GM10847 (cell line): ENCODE results near the gene GSG1.

Experiments used
- POLR2A ChIP-seq: IDR thresholded peaks from 2 replicates; pipeline ENCODE4 v1.6.1; 2011; ENCODE audit not compliant: insufficient read length; ENCODE audit errors: extremely low read depth

Gene GSG1

DNA sequence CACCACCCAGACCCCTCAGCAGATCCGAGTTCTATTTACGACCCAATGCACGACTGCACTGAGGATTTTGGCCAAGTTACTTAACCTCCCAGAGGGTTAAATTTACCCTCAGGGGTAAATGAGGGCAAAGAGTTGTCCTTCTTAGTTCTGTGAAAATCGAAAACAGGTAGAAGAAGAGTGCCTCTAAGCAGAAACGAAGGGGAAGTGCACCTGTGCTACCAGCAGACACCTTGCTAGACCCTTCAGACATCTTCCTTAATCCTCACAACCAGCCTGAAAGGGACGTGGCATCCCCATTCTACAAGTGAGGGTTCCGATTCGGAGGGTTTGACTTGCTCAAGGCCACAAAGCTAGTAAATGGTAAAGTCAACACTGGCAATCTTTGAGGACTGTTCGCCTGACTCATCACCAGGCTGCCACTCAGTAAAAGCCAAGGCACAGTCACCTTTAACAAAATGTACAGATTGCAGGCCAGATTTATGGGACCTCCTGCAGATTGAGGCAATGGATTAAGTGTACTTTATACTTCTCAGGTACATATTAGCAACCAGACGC, 1.6 kb downstream of the GSG1 start:
- no peak for TF ChIP-seq POLR2A

DNA sequence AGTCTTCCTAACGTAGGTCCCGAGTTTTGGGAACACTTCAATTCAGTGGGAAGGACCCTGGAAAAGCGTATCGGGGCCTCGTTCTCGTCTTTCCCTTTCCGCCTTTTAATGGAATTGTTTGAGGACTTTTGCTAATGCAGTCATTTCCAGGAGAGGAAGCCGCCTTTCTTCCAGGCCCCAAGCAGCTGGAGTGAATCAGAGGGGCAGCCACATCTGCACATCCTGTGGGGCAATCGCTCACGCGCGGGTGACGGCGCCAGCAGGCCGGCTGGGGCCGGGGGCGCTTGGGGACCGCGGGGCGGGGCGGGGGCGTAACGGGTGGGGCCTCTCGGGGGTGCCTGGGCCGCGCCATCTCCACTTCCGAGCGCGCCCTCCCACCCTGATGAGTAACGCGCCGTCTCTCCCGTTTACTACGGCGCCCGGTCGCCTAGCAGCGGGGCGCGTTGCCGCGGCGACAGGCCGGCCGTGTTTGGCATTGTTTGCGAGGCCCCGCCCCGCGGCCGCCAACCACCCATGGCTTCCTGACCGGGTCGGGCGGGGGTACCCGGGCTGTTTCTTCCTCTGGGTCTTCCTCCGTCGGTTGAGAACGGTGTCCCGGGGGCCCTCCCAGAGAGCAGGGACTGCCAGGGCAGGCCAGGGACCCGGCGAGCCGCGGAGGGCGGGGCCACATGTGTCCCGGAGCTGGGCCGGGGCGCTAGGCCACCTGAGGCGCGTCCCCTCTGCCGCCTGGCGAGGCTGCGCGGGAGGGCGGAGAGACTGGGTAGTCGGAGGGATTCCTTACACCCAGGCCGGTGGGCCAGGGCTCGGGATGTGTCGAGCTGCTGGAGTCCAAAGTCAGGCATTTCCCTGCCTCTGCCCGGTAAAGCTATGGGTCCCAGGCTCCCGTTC, 2.3 kb downstream of the GSG1 start:
- peak; percentile 6 for TF ChIP-seq POLR2A

GRCh38 chr12:13100605-13100881, 2.9 kb downstream of the GSG1 start:
- TF ChIP-seq POLR2A = no peak

GRCh38 chr12:13099844-13100604, 3.4 kb downstream of the GSG1 start:
- no peak for TF ChIP-seq POLR2A

DNA sequence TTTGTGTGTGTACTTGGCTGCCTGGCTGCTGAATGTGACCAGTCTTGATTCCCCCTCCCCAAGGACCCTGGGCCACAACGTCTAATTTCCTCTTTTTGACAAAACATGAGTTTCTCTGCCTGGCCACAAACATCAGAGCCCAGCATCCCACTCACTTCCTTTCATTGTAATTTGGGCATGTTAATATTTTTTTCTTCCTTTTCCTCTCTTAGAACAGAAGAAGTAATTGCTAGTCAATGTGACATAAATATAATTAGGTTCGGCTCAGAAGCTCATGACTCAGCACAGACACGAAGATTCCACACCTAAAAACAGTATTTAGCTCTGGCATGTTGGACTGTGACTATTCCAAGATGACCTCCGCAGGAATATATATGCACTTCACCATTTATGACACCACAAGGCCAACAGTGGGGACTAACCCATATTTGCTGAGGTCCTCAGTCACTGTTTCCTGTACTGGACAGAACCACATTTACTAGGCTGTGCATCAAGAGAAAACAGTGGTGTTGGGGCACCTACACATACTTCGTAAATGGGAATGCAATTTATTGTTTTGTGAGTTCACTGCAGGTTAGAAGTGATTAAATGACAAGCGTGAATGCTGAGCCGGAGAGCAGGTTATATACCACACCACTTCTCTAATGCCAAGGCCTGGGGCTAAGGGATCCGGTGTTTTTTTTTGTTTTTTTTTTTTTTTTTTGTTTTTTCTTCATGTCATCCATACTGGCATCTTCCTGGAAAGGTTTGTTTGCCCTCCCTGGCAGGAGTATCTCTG, 4.2 kb downstream of the GSG1 start:
- TF ChIP-seq POLR2A = no peak

- TF ChIP-seq POLR2A = no peak
These were observed 5.9 kb downstream of the GSG1 start for GRCh38 chr12:13097491-13098011.

DNA sequence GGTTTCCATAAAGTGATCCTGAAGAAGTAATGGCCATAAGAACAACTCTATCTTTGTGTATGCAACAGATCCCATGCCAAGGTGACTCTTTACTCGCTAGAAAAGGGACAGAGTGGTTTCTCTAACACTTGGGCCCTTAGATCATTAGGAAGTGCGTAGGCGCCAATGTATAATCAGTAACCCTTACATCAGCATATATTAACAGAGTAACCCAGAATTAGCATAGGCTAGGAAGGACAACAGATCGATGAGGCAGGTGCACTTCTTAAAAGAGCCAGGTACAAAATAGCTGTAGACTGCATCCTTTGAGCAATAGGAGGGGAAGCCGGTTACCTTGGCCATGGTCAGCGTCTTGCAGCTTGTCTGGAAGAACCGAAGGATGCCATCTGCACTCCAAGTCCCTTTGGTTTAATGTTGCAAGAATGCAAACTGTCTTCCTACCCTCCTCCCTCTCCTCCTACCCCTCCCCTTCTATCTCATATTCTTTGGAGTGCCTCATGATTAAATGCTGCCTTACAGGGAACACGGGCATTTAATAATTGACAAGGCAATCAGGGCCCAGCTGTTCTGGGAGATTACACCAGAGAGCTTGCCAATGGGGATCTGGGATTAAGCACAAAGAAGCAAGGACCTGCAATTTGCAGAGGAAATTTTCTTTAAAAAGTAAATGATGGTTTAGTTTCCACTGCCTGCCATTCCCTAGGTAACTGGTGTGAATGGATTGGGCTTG, 8.0 kb downstream of the GSG1 start:
- TF ChIP-seq POLR2A = no peak

DNA sequence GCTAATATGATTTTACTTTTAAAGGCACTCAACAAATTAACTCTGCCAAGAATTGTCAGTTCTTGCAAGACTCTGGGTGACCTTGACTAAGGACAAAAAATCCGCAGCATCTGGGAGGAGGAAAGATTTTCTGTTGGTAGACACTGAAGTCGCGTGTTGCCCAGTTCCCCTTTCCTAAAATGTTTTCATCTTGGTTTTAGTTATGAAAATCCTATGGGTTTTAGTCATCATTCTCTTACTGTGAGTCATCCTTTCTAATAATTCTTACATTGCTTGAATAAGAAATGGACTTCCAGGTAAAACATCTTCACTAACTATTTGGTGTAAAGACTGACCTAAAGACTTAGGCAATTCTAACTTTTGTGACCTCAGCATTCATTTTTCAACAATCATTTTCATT, 9.1 kb downstream of the GSG1 start:
- TF ChIP-seq POLR2A = no peak

DNA sequence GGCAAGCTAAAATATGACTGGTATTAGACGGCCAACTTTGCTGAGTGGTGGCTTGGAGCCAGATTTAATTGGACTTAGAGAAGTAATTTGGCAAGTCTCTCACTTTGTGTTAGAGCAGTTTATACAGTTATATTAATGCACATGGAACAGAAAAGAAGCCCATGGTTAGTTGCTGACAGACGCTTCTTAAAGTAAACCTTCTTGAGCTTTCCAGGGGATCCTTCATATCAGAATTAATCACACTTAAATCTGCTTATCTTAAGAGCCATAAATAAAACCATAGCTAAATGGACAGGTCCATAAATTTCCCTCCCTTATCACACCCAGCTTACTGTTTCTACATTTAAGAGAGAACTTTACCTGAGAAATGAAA, 9.6 kb downstream of the GSG1 start:
- TF ChIP-seq POLR2A = no peak

DNA sequence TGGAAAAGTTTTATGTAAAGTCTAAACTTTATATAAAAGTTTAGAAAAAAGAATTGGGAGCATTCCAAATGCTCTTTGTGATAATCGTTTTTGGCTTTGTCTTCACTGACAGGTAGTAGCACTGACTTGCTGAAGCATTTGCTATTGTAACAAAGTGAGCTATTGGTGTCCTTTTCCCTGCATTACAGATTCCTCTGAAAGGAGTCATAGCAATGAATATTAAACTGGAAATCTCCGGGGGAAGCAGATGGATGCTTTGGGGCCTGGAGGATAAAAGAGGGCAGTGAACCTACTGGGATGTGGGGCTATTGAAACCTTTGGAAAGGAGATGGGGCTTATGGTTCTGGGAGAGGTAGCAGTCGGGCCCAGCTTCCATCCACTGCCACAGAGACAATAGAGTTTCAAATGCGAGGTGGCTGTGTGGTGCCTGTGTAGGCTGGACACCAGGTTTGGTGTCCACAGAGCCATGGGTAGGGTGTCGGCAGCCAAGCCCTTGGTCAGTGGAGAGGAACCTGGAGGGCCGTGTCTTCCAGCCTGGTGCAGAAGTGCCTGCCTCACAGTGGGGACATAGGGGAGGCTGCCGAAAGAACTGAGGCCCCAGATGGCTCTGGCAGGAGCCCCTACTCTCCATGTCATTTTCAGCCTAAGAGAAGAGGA, 10.1 kb downstream of the GSG1 start:
- no peak for TF ChIP-seq POLR2A

GRCh38 chr12:13091832-13092231, 11.6 kb downstream of the GSG1 start:
- TF ChIP-seq POLR2A = no peak

GRCh38 chr12:13090054-13090453, 13.4 kb downstream of the GSG1 start:
- no peak for TF ChIP-seq POLR2A

- no peak for TF ChIP-seq POLR2A
These were observed 15.0 kb downstream of the GSG1 start for GRCh38 chr12:13088496-13088895.

DNA sequence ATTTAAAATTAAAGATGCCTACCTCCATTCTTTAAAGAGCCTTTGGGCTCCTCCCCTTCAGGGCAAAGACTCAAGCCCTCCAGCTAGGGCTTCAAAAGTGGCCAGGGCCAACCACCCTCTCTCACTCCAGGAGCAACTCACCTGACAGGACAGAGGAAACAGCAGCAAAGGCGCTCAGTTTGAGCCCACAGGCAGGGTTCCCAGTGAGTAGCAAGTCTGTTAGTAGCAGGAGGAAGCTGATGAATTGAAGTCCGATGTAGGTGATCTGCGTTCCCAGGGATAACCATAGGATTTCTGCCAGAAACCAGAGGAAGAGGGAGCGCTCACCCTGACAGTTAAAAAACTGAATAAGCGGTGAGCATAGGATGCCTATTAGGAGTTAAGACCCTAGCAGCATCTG, 15.7 kb downstream of the GSG1 start:
- no peak for TF ChIP-seq POLR2A
